Breast epithelium (tissue), 4 donors: ENCODE results near the gene KIAA0319L. TPM values are rescaled to one million over a fixed set of nuclear protein-coding genes. Genes with fewer than 3 reads are reported as not detected.

ENCODE experiments used
- DNase-seq, 2 donors: peaks; one replicate each; pipeline ENCODE4 v3.0.0-alpha.2; 2019; ENCODE audit warnings: low spot score in 2 of 2
- H3K27ac ChIP-seq, 2 donors: fragments of 200-600 bp; sonication (generic) in 1 of 2; one replicate each; pipeline ENCODE4 v1.5.1; 2016 to 2019; ENCODE audit warnings: mild to moderate bottlenecking in 1 of 2
- H3K27me3 ChIP-seq, 2 donors: fragments of 200-600 bp; sonication (generic) in 1 of 2; one replicate each; pipeline versions ENCODE4 v1.5.1 to v1.6.0; 2017 to 2019; ENCODE audit warnings: control low read depth in 1 of 2, mild to moderate bottlenecking in 1 of 2
- H3K36me3 ChIP-seq: fragments of 200-600 bp; one replicate; pipeline ENCODE4 v1.5.1; 2019
- H3K4me1 ChIP-seq, 2 donors: fragments of 200-600 bp; sonication (generic); one replicate each; pipeline ENCODE4 v1.5.1; 2016 to 2019; ENCODE audit warnings: control low read depth in 1 of 2
- H3K4me3 ChIP-seq, 3 donors: fragments of 200-600 bp; sonication (generic); 1 replicate in 2 of 3; 2 replicates in 1 of 3; pipeline ENCODE4 v1.5.1; 2016 to 2019; ENCODE audit warnings: mild to moderate bottlenecking in 3 of 3, moderate library complexity in 2 of 3
- H3K9me3 ChIP-seq, 2 donors: fragments of 200-600 bp; sonication (generic) in 1 of 2; one replicate each; pipeline ENCODE4 v1.5.1; 2016 to 2019; ENCODE audit warnings: control low read depth in 1 of 2
- POLR2A ChIP-seq: fragments of 450-650 bp; IDR thresholded peaks from one replicate; pipeline ENCODE4 v1.6.1; 2016; ENCODE audit warnings: antibody characterized with exemption, mild to moderate bottlenecking, moderate library complexity
- POLR2AphosphoS5 ChIP-seq, 3 donors: sonication (generic); formaldehyde crosslinking; IDR thresholded peaks; one replicate each; pipeline ENCODE4 v1.6.1; 2017; ENCODE audit warnings: antibody characterized with exemption in 3 of 3
- intact Hi-C: fragments of 100-400 bp; cut with DNase I; formaldehyde crosslinking; loops from one replicate; pipeline ENCODE4 v1.15.1; 2023; ENCODE audit warnings: low total_unique reads
- total RNA-seq, 3 donors: library from RNA; depleted of rRNA; stranded (reverse); fragments of >200 nt; gene quantifications; one replicate each; pipeline ENCODE4 v1.1.0, GENCODE V29; 2016
- TF ChIP-seq, protein P1 (sequence below), 3 donors: fragments of 450-650 bp; IDR thresholded peaks; one replicate each; pipeline ENCODE4 v1.5.1; 2016 to 2017; ENCODE audit warnings: antibody characterized with exemption in 3 of 3, mild to moderate bottlenecking in 3 of 3, moderate library complexity in 3 of 3

Gene KIAA0319L
- total RNA-seq, 3 donors from 2014 or later = 49.0 to 104 (median 103) TPM

DNA sequence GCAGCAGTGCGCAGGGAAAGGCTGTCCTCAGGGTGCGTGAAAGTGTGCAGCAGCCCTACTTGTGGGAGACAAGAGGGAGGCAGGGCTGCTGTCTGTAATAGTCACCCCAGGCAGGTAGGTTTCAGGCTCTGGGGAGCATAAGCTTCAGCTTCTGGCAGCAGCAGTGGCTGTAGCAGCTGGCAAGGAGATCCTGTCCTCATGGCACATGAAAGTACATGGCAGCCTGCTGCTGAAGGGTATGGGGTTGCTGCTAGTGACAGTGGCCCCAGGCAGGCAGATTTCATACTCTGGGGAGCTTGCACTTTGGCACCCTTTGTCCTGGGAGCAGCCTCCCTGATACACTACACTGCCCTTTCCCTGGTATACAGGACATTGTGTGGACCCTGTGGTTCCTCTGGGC, 26.3 kb downstream of the KIAA0319L start:
- intact Hi-C loops = no loop called here
- H3K4me3 ChIP-seq = no peak overlapping the region
- H3K9me3 ChIP-seq = no peaks in the 10 kb centered on the region
- H3K27me3 ChIP-seq = no peaks in the 10 kb centered on the region
- H3K4me1 ChIP-seq = peaks cover 0 to 15% of the 10 kb centered on the region in 2 donors
- TF ChIP-seq POLR2AphosphoS5 (IDR thresholded peaks at IDR 0.05) (no peak), POLR2A (no peak)
- TF ChIP-seq, protein P1, sequence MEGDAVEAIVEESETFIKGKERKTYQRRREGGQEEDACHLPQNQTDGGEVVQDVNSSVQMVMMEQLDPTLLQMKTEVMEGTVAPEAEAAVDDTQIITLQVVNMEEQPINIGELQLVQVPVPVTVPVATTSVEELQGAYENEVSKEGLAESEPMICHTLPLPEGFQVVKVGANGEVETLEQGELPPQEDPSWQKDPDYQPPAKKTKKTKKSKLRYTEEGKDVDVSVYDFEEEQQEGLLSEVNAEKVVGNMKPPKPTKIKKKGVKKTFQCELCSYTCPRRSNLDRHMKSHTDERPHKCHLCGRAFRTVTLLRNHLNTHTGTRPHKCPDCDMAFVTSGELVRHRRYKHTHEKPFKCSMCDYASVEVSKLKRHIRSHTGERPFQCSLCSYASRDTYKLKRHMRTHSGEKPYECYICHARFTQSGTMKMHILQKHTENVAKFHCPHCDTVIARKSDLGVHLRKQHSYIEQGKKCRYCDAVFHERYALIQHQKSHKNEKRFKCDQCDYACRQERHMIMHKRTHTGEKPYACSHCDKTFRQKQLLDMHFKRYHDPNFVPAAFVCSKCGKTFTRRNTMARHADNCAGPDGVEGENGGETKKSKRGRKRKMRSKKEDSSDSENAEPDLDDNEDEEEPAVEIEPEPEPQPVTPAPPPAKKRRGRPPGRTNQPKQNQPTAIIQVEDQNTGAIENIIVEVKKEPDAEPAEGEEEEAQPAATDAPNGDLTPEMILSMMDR (IDR thresholded peaks at IDR 0.05) = no peak
- no peaks in the 10 kb centered on the region for H3K36me3 ChIP-seq
- H3K27ac ChIP-seq = no peak overlapping the region
- DNase-seq = no peak

DNA sequence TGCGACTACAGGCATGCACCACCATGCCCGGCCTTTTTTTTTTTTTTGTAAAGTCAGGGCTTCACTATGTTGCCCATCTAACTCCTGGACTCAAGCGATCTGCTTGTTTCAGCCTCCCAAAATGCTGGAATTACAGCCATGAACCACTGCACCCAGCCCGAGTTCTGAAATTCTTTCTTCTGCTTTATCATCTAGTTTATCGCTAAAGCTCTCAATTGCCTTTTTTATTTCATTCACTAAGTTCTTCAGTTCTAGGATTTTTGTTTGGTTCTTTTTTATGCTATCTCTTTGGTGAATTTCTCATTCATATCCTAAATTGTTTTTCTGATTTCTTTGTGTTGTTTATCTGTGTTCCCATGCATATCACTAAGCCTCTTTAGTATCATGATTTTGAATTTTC, 27.0 kb downstream of the KIAA0319L start:
- intact Hi-C loops = no loop called here
- peaks cover 0 to 15% of the 10 kb centered on the region in 2 donors for H3K4me1 ChIP-seq
- no peak overlapping the region for H3K4me3 ChIP-seq
- no peaks in the 10 kb centered on the region for H3K9me3 ChIP-seq
- no peaks in the 10 kb centered on the region for H3K27me3 ChIP-seq
- TF ChIP-seq, protein P1 (IDR thresholded peaks at IDR 0.05) = no peak
- TF ChIP-seq POLR2A = no peak
- TF ChIP-seq POLR2AphosphoS5 (IDR thresholded peaks at IDR 0.05) = no peak
- DNase-seq = no peak
- H3K27ac ChIP-seq = no peak overlapping the region
- no peaks in the 10 kb centered on the region for H3K36me3 ChIP-seq

DNA sequence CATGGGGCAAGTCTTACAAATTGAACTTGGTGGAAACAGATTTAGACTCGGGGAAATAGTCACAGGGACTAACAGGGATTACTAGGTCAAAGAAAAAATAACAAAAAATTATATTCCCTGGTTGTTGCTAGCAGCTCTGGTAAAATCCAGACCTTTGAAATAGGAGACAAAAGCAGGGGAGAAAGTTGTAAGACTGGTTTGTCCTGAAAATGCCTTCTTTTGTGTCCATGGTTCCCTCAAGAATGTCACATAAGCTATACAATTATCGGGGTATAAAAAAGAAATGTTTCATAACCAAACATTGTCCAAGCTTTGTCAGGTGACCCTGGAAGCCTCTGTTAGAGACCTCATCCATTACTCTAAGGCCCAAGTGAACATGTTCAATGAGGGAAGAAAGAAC, 33.1 kb downstream of the KIAA0319L start:
- no peak for DNase-seq
- peak overlapping the region; percentile 54 to 65 for H3K27ac ChIP-seq
- H3K4me3 ChIP-seq = no peak overlapping the region
- no peaks in the 10 kb centered on the region for H3K9me3 ChIP-seq
- H3K27me3 ChIP-seq = no peaks in the 10 kb centered on the region
- TF ChIP-seq POLR2A (no peak), POLR2AphosphoS5 (IDR thresholded peaks at IDR 0.05) (no peak)
- TF ChIP-seq, protein P1 (IDR thresholded peaks at IDR 0.05) = no peak
- intact Hi-C loops = no loop called here
- no peaks in the 10 kb centered on the region for H3K36me3 ChIP-seq
- no peaks in the 10 kb centered on the region for H3K4me1 ChIP-seq

DNA sequence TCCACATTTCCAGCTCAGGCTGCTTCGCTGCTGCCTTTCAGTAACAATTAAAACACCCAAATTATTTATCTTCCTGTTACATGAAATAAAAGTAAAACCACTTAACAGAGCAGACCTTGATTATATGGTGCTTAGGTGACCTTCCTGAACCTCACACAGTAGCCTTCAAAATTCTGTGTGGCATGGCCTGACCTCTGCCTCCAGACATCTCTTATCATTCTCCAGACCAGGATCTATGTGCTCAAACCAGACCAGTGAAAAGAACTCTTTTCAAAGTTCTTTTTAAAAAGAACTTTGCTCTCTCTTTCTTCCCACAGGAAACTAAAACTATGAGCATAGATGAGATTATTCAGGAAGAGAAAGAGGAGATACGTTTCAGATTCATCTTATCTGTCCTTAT, 37.8 kb downstream of the KIAA0319L start:
- Histone ChIP-seq H3K36me3 (no peaks in the 10 kb centered on the region), H3K27me3 (no peaks in the 10 kb centered on the region), H3K4me1 (no peaks in the 10 kb centered on the region), H3K4me3 (no peak overlapping the region), H3K9me3 (peaks cover 0 to 8% of the 10 kb centered on the region in 2 donors), H3K27ac (no peak overlapping the region)
- TF ChIP-seq POLR2AphosphoS5 (IDR thresholded peaks at IDR 0.05) = no peak
- no peak for TF ChIP-seq POLR2A
- TF ChIP-seq, protein P1 (IDR thresholded peaks at IDR 0.05) = no peak
- intact Hi-C loops = no loop called here
- no peak for DNase-seq

DNA sequence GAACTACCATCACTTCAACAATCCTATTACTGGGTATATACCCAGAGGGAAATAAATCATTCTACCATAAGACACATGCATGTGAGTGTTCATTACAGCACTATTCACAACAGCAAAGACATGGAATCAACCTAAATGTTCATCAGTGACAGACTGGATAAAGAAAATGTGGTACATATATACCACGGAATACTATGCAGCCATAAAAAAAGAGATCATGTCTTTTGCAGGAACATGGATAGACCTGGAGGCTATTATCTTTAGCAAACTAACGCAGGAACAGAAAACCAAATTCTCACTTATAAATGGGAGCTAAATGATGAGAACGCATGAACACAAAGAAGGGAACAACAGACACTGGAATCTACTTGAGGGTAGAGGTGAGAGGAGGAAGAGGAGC, 39.0 kb downstream of the KIAA0319L start:
- TF ChIP-seq POLR2A (no peak), POLR2AphosphoS5 (IDR thresholded peaks at IDR 0.05) (no peak)
- TF ChIP-seq, protein P1 (IDR thresholded peaks at IDR 0.05) = no peak
- intact Hi-C loops = no loop called here
- Histone ChIP-seq H3K36me3 (no peaks in the 10 kb centered on the region), H3K27ac (no peak overlapping the region), H3K4me1 (no peaks in the 10 kb centered on the region), H3K27me3 (no peaks in the 10 kb centered on the region), H3K4me3 (no peak overlapping the region), H3K9me3 (peaks cover 0 to 8% of the 10 kb centered on the region in 2 donors)
- no peak for DNase-seq
